ENCODE measurements around the gene ZBTB7C.

Gene ZBTB7C

GRCh38 chr18:48099481-48100164 is 309.6 kb downstream of the ZBTB7C start:
- no peak for DNase-seq

DNA sequence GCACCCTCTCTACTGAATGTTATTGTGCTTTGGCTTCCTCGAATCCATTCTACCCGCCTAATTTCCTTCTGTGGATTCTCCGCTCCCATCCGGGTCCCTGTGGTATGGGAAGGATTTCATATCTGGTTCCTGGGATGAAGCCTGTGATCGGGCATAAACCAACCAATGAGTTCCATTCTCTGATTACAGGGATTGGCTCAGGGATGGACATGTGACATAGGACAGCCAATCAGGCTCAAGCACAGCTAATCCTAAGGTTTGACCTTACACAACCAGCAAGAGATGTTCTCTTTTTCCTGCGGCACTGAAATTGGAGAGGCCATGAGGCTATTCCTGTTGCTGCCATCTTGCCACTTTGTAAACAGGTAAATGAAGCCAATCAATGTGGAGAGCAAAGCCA is 310.6 kb downstream of the ZBTB7C start:
- DNase-seq = no peak

- DNase-seq = no peak
Measured at GRCh38 chr18:48098007-48098406, 311.2 kb downstream of the ZBTB7C start.

- no peak for DNase-seq
Measured at GRCh38 chr18:48095726-48096125, 313.5 kb downstream of the ZBTB7C start.

- no peak for DNase-seq
Measured at GRCh38 chr18:48093104-48093503, 316.1 kb downstream of the ZBTB7C start.

- no peak for DNase-seq
Measured at GRCh38 chr18:48091869-48092497, 317.2 kb downstream of the ZBTB7C start.

DNA sequence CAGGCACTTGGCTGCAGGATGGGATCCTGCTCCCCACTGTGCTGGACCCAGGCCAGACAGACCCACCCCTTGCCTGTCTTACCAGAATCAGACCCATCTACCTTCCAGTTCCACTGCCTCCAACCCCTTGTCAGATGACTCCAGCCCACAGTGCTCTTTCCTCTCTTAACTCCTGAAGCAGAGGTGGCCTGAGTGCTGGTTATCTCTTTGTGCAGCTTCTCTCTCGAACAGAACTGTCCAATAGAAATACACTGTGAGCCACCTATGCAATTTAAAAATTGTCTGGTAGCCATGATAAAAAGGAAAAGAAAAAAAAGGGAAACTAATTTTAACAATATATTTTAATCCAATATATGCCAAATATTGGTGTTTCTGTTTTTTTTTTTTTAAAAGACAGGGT is 318.5 kb downstream of the ZBTB7C start:
- DNase-seq = no peak

DNA sequence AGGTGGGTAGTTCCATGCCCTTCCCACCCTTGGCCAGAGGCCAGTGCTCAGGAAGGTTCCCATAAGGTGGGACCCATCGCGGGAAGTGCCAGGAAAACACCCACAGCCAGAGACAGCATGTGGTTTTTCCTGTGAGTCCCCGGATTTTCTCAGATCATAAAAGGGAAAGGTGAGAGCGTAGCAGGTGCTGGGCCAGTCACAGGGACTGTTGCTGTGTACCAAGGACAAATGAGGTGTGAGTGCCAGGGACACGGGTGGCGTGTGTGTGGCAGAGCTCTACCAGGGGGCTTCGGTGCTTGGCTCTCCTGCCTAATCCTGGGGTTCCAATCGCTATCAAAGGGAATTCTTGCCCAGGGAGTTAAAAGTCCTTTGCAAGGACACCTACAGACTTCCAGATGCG is 319.2 kb downstream of the ZBTB7C start:
- no peak for DNase-seq

DNA sequence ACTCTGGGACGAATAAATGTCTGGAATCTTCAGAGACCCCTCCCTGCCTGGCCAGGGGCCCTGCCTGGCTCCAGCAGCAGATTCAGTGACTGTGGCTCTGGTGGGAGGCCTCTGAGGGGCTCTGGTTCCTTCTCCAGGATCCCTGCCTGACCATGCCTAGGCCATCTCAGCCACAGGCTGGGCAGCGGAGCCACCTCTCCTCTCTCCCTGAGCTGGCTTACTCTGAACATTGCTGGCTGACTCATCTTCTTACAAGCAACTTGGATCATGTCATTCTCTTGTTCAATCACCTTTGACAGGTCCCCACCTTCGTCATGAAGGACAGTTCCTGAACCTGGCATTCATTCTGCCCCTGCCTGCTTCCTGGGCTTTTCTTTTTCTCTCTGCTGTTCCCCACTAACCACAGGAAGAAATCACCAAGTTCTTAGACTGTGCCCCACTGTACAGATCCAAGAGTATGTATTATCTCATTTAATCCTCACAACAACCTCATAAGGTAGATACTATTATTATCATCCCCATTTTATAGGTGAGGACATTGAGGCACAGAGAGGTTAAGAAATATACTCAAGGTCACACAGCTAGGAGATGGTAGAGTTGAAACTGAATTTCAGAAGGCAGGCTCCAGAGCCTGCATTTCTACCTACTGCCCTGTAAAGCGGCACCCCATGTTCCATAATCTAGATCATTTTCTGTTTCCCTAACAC is 323.2 kb downstream of the ZBTB7C start:
- DNase-seq = no peak

DNA sequence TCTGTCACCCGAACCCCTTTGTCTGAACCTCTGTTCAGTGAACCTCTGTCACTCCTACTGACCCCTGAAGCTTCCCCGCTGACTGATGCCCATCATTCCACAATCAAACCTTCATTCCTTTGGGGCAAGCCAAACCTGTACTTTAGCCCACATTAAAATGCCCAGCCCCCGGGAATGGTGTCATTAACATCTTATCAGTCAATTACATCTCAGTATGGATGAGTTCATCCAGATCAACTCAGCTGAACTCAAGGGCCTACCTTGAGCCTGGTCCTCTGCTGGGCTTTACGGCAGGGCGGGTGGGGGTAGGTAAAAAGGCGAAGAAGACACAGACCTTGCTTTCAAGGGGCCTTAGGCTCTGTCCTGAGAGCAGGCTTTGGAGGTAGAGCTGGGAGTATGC is 324.3 kb downstream of the ZBTB7C start:
- no peak for DNase-seq

GRCh38 chr18:48084041-48084757 is 325.0 kb downstream of the ZBTB7C start:
- no peak for DNase-seq

DNA sequence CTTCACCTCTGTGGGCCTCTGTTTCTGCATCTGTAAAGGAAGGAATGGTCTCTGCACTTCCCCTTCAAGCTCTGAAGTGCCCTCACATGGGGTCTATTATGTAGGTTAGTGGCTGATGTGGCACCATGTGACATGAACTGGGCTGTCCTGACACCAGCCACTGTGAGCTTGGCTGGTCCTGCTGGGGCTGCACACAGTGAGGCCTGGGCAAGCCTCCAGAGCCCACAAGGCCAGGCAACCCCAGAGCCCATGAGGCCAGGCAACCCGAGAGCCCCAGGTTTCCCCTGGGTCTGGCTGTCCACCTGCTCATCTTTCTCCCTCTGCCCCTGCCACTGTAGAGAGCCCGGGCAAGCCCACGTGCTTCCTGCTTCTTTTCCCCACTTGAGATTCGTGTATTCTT is 328.6 kb downstream of the ZBTB7C start:
- DNase-seq = peak in 4 of 56 donors; percentile 17 to 36 (median 27)

- DNase-seq = no peak
Measured at GRCh38 chr18:48079885-48080284, 329.3 kb downstream of the ZBTB7C start.

- no peak for DNase-seq
Measured at GRCh38 chr18:48078448-48078847, 330.7 kb downstream of the ZBTB7C start.

DNA sequence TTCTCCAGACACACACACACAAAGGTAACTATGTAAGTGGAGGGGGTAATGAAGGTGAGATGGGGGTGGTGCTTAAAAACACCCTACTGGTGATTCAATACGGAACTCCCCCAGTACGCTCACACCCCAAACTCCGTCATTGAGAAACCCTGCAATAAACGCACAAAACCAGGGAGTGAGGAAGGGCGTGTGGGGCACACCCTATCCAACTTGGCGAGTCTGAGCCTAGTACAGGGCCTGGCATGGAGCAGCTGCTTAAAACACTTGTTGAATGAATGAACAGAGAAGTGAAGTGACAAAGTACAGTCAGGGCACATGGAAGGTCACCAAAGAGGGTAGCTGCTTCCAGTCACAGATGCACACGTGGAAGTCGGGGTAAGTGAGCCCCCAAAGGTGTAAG is 331.9 kb downstream of the ZBTB7C start:
- no peak for DNase-seq

DNA sequence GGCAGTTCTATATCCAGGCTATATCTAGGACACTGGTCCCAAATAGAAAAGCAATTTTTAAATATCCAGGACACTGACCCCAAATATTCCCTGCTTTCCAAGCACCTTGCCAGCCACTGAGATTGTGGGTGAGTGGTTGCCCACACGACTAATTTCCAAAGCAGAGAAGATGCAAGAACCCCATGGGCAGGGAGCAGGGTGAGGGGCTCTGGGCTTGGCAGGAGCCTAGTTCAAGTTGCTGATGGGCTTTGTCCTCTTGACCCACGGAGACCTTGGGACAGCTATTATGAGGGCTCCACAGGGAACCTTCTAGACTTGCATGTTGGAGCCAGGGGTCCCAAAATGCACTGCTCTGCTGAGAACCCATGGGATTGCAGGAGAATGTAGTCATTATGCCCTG is 332.7 kb downstream of the ZBTB7C start:
- no peak for DNase-seq

DNA sequence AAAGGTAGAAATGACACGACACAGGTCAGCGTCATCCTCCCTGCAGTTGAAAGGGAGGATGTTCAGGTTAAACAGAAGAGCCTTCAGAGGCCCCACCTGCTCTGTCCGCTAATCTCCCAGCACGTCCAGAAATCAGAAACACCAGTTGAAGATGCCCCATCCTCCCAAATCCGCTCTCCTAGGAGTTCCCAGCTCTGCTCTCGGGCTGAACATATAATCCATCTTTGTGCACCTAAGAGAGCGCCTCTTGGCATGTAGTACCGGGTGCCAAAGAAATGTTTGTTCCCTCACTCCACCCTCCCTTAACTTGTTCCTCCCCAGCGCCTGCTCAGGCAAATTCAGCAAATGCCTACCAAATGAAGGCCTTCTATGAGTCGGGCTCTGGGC is 333.5 kb downstream of the ZBTB7C start:
- no peak for DNase-seq

- DNase-seq = peak in 13 of 56 donors; percentile 3 to 46 (median 25)
Measured at GRCh38 chr18:48074929-48075706, 334.1 kb downstream of the ZBTB7C start.

GRCh38 chr18:48073211-48073930 is 335.8 kb downstream of the ZBTB7C start:
- DNase-seq = no peak

DNA sequence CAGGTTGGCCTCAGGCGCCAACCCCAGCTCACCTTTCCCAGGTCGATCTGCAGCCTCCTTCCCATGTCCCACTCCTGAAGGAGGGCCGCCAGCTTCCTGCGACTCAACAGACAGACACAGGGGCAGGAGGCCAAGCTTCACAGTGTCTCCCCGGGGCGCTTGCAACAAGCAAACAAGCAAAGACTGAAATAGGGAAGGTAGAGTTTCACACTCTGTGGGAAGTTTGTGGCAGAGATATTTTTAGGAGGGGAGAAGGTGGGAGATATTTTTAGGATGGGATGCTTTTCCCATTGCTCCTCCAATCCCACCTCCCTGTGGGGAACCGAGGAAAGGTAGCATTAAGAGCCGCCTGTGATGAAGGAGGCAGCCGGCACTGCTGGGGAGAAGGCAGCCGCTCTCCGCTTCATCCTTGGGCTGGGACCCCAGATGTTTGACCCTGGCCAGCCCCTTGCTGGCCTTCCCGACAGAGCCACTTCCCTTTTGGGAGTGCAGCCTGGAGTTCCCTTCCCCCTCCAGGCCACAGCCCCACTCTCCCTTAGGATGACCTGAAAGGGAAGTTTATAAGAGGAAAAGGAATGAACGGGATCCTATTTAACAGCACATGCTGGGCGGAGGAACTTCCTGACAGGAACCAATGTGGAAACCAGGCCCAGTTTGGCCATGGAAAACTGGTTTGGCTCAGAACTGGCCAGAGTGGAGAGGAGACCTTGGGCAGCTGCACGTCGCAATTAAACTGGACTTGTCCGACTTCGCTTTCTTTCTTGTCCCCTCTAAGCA is 336.6 kb downstream of the ZBTB7C start:
- no peak for DNase-seq
